ENCODE data around the gene RNF212.

DNA sequence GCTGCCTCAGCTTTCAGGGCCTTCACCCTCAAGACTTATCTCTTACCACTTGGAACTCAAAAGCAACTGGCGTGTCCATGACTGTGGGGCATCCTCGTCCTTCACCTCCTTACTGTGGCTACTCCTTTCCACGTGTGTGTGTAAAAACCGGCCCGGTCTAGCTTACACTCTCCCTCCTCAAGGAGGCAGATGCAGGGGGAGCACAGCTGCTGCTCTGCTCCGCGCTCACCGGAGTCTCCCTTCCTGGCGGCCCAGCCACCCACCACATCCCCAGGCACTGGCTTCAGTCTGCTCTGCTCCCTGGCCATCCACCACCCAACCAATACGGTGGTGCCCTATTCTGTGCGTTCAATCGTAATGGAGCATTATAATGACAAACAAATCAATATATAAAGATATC, 8.3 kb downstream of the RNF212 start:
- TF ChIP-seq, protein P1, sequence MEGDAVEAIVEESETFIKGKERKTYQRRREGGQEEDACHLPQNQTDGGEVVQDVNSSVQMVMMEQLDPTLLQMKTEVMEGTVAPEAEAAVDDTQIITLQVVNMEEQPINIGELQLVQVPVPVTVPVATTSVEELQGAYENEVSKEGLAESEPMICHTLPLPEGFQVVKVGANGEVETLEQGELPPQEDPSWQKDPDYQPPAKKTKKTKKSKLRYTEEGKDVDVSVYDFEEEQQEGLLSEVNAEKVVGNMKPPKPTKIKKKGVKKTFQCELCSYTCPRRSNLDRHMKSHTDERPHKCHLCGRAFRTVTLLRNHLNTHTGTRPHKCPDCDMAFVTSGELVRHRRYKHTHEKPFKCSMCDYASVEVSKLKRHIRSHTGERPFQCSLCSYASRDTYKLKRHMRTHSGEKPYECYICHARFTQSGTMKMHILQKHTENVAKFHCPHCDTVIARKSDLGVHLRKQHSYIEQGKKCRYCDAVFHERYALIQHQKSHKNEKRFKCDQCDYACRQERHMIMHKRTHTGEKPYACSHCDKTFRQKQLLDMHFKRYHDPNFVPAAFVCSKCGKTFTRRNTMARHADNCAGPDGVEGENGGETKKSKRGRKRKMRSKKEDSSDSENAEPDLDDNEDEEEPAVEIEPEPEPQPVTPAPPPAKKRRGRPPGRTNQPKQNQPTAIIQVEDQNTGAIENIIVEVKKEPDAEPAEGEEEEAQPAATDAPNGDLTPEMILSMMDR (IDR thresholded peaks at IDR 0.05 in 4 of 5, conservative IDR thresholded peaks at IDR 0.05 in 1 of 5): no peak
- TF ChIP-seq POLR2A (IDR thresholded peaks at IDR 0.05): no peak
